GM23338 (cell line): ENCODE results near the gene CFHR3.
"Not testable (repeated sequence)": the region's sequence is repeated elsewhere in the genome, so short reads cannot be mapped to it uniquely, and the experiment has no call there.

Experiments
- CREB1 ChIP-seq: fragments of 250-450 bp; sonication (Bioruptor Pico); IDR thresholded peaks from 2 replicates; pipeline ENCODE4 v1.5.0; 2020; ENCODE audit warnings: low read depth, mild to moderate bottlenecking, moderate library complexity
- EZH2 ChIP-seq: fragments of 200-600 bp; sonication (generic); IDR thresholded peaks from one replicate; pipeline ENCODE4 v1.8.0; 2017; ENCODE audit warnings: antibody characterized with exemption, mild to moderate bottlenecking, low read depth; ENCODE audit not compliant: unreplicated experiment
- EZH2phosphoT487 ChIP-seq: fragments of 200-600 bp; sonication (generic); IDR thresholded peaks from one replicate; pipeline ENCODE4 v1.8.1; 2018; ENCODE audit warnings: antibody characterized with exemption; ENCODE audit not compliant: unreplicated experiment
- JUNB ChIP-seq: IDR thresholded peaks from one replicate; pipeline ENCODE4 v1.6.1; 2016; ENCODE audit warnings: antibody characterized with exemption; ENCODE audit not compliant: unreplicated experiment
- NANOG ChIP-seq: IDR thresholded peaks from 2 replicates; pipeline ENCODE4 v1.6.1; 2016; ENCODE audit warnings: antibody characterized with exemption, borderline replicate concordance
- POLR2AphosphoS5 ChIP-seq: IDR thresholded peaks from 2 replicates; pipeline ENCODE4 v1.6.1; 2016; ENCODE audit warnings: antibody characterized with exemption, low read depth
- REST ChIP-seq: IDR thresholded peaks from one replicate; pipeline ENCODE4 v1.6.1; 2018; ENCODE audit warnings: antibody characterized with exemption; ENCODE audit not compliant: unreplicated experiment
- ZNF114 ChIP-seq: fragments of 250-450 bp; sonication (Bioruptor Pico); IDR thresholded peaks from 2 replicates; pipeline ENCODE4 v1.5.0; 2020; ENCODE audit warnings: mild to moderate bottlenecking, moderate library complexity
- ZNF331 ChIP-seq: fragments of 250-450 bp; sonication (Bioruptor Pico); IDR thresholded peaks from 2 replicates; pipeline ENCODE4 v1.5.0; 2020; ENCODE audit warnings: low read depth, mild to moderate bottlenecking, moderate library complexity
- ZNF462 ChIP-seq: fragments of 250-450 bp; sonication (Bioruptor Pico); IDR thresholded peaks from 2 replicates; pipeline ENCODE4 v1.5.0; 2020; ENCODE audit warnings: mild to moderate bottlenecking, moderate library complexity
- TF ChIP-seq, protein P1 (sequence below), 2 experiments: fragments of 200-600 bp in 1 of 2; sonication (generic) in 1 of 2; conservative IDR thresholded peaks; 2 replicates each; pipeline versions ENCODE4 v1.5.1 to v1.6.1; 2016 to 2017; ENCODE audit warnings: antibody characterized with exemption in 2 of 2, low read depth in 2 of 2, mild to moderate bottlenecking in 2 of 2, moderate library complexity in 1 of 2
- TF ChIP-seq, protein P2 (sequence below): IDR thresholded peaks from 2 replicates; pipeline ENCODE4 v1.6.1; 2016; ENCODE audit warnings: antibody characterized with exemption

GRCh38 chr1:196769823-196770222 is 4.8 kb upstream of the CFHR3 start:
- TF ChIP-seq EZH2; POLR2AphosphoS5; ZNF331; EZH2phosphoT487; REST; CREB1 (CRISPR knock-in tag); ZNF462 (CRISPR knock-in tag); JUNB; NANOG; ZNF114 (CRISPR knock-in tag): not testable (repeated sequence)
- TF ChIP-seq, protein P1, sequence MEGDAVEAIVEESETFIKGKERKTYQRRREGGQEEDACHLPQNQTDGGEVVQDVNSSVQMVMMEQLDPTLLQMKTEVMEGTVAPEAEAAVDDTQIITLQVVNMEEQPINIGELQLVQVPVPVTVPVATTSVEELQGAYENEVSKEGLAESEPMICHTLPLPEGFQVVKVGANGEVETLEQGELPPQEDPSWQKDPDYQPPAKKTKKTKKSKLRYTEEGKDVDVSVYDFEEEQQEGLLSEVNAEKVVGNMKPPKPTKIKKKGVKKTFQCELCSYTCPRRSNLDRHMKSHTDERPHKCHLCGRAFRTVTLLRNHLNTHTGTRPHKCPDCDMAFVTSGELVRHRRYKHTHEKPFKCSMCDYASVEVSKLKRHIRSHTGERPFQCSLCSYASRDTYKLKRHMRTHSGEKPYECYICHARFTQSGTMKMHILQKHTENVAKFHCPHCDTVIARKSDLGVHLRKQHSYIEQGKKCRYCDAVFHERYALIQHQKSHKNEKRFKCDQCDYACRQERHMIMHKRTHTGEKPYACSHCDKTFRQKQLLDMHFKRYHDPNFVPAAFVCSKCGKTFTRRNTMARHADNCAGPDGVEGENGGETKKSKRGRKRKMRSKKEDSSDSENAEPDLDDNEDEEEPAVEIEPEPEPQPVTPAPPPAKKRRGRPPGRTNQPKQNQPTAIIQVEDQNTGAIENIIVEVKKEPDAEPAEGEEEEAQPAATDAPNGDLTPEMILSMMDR (conservative IDR thresholded peaks at IDR 0.05; ENCODE audit: low read depth in 2 of 2) = not testable (repeated sequence)
- TF ChIP-seq, protein P2, sequence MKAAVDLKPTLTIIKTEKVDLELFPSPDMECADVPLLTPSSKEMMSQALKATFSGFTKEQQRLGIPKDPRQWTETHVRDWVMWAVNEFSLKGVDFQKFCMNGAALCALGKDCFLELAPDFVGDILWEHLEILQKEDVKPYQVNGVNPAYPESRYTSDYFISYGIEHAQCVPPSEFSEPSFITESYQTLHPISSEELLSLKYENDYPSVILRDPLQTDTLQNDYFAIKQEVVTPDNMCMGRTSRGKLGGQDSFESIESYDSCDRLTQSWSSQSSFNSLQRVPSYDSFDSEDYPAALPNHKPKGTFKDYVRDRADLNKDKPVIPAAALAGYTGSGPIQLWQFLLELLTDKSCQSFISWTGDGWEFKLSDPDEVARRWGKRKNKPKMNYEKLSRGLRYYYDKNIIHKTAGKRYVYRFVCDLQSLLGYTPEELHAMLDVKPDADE = not testable (repeated sequence)
